ENCODE measurements around the gene SERPING1. TPM values are rescaled to one million over a fixed set of nuclear protein-coding genes. Genes with fewer than 3 reads are reported as not detected.
A peak's percentile ranks its signal among the peaks of the same experiment; 100 is the strongest.

SERPING1 gene
- total RNA-seq, 1 donor from 2014 or later, result 46.0 TPM

- Mint-ChIP-seq H3K27me3 (ENCODE audit: insufficient read depth, low read depth) (peaks cover 14% of the 10 kb centered on the region), H3K4me3 (peak overlapping the region; percentile 97), H3K4me1 (peaks cover 40% of the 10 kb centered on the region), H3K36me3 (peaks cover 15% of the 10 kb centered on the region), H3K9me3 (no peaks in the 10 kb centered on the region), H3K27ac (peak overlapping the region; percentile 99)
- Histone ChIP-seq H3K36me3 (no peaks in the 10 kb centered on the region), H3K79me2 (ENCODE audit: low read depth) (peaks cover 62% of the 10 kb centered on the region), H2AFZ (replicated peaks) (peak overlapping the region; percentile 83), H3K9ac (peak overlapping the region; percentile 100), H3K4me1 (peaks cover 41% of the 10 kb centered on the region), H3K4me2 (peak overlapping the region; percentile 90), H3K4me3 (peak overlapping the region; percentile 98), H3K9me3 (ENCODE audit: low read depth) (no peaks in the 10 kb centered on the region), H3F3A (ENCODE audit: low read depth) (peaks cover 63% of the 10 kb centered on the region), H3K27me3 (no peaks in the 10 kb centered on the region), H3K27ac (peak overlapping the region; percentile 100), H4K20me1 (ENCODE audit: low read depth) (peaks cover 36% of the 10 kb centered on the region)
- TF ChIP-seq EZH2 (IDR thresholded peaks at IDR 0.05), result no peak
- TF ChIP-seq EZH2phosphoT487 (IDR thresholded peaks at IDR 0.05), result no peak
- TF ChIP-seq, protein P1, sequence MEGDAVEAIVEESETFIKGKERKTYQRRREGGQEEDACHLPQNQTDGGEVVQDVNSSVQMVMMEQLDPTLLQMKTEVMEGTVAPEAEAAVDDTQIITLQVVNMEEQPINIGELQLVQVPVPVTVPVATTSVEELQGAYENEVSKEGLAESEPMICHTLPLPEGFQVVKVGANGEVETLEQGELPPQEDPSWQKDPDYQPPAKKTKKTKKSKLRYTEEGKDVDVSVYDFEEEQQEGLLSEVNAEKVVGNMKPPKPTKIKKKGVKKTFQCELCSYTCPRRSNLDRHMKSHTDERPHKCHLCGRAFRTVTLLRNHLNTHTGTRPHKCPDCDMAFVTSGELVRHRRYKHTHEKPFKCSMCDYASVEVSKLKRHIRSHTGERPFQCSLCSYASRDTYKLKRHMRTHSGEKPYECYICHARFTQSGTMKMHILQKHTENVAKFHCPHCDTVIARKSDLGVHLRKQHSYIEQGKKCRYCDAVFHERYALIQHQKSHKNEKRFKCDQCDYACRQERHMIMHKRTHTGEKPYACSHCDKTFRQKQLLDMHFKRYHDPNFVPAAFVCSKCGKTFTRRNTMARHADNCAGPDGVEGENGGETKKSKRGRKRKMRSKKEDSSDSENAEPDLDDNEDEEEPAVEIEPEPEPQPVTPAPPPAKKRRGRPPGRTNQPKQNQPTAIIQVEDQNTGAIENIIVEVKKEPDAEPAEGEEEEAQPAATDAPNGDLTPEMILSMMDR (IDR thresholded peaks at IDR 0.05), result no peak
- peak; percentile 97 for DNase-seq (ENCODE audit: low spot score)
Observed at GRCh38 chr11:57638005-57638781, 40.7 kb downstream of the SERPING1 start.

- H3K27ac Mint-ChIP-seq, result peak overlapping the region; percentile 99
- H4K20me1 ChIP-seq (ENCODE audit: low read depth), result peaks cover 43% of the 10 kb centered on the region
- H3K27me3 Mint-ChIP-seq (ENCODE audit: insufficient read depth, low read depth), result peaks cover 12% of the 10 kb centered on the region
- peaks cover 47% of the 10 kb centered on the region for H3K4me1 Mint-ChIP-seq
- peaks cover 47% of the 10 kb centered on the region for H3K4me1 ChIP-seq
- H3K4me3 Mint-ChIP-seq, result peak overlapping the region; percentile 97
- peak overlapping the region; percentile 100 for H3K9ac ChIP-seq
- H3K4me3 ChIP-seq, result peak overlapping the region; percentile 98
- H3K36me3 Mint-ChIP-seq, result peaks cover 22% of the 10 kb centered on the region
- H3K27me3 ChIP-seq, result no peaks in the 10 kb centered on the region
- H3K9me3 ChIP-seq (ENCODE audit: low read depth), result no peaks in the 10 kb centered on the region
- TF ChIP-seq EZH2 (IDR thresholded peaks at IDR 0.05) (no peak), EZH2phosphoT487 (IDR thresholded peaks at IDR 0.05) (no peak)
- TF ChIP-seq, protein P1 (IDR thresholded peaks at IDR 0.05), result no peak
- no peaks in the 10 kb centered on the region for H3K9me3 Mint-ChIP-seq
- H3K27ac ChIP-seq, result peak overlapping the region; percentile 100
- H2AFZ ChIP-seq (replicated peaks), result no peak overlapping the region
- H3K4me2 ChIP-seq, result peak overlapping the region; percentile 90
- no peaks in the 10 kb centered on the region for H3K36me3 ChIP-seq
- H3K79me2 ChIP-seq (ENCODE audit: low read depth), result peaks cover 69% of the 10 kb centered on the region
- peaks cover 69% of the 10 kb centered on the region for H3F3A ChIP-seq (ENCODE audit: low read depth)
- DNase-seq (ENCODE audit: low spot score), result peak; percentile 59
Observed at GRCh38 chr11:57638811-57639320, 41.4 kb downstream of the SERPING1 start.

- Mint-ChIP-seq H3K4me1 (peaks cover 50% of the 10 kb centered on the region), H3K36me3 (peaks cover 22% of the 10 kb centered on the region), H3K27ac (peak overlapping the region; percentile 99), H3K4me3 (peak overlapping the region; percentile 97), H3K27me3 (ENCODE audit: insufficient read depth, low read depth) (peaks cover 10% of the 10 kb centered on the region), H3K9me3 (no peaks in the 10 kb centered on the region)
- peak; percentile 98 for DNase-seq (ENCODE audit: low spot score)
- Histone ChIP-seq H3K4me1 (peaks cover 51% of the 10 kb centered on the region), H4K20me1 (ENCODE audit: low read depth) (peaks cover 50% of the 10 kb centered on the region), H3K79me2 (ENCODE audit: low read depth) (peaks cover 75% of the 10 kb centered on the region), H2AFZ (replicated peaks) (no peak overlapping the region), H3F3A (ENCODE audit: low read depth) (peaks cover 76% of the 10 kb centered on the region), H3K9ac (peak overlapping the region; percentile 100), H3K9me3 (ENCODE audit: low read depth) (no peaks in the 10 kb centered on the region), H3K4me2 (peak overlapping the region; percentile 90), H3K27me3 (no peaks in the 10 kb centered on the region), H3K36me3 (no peaks in the 10 kb centered on the region), H3K4me3 (peak overlapping the region; percentile 98), H3K27ac (peak overlapping the region; percentile 100)
- no peak for TF ChIP-seq EZH2 (IDR thresholded peaks at IDR 0.05)
- TF ChIP-seq EZH2phosphoT487 (IDR thresholded peaks at IDR 0.05), result no peak
- TF ChIP-seq, protein P1 (IDR thresholded peaks at IDR 0.05), result peak; percentile 32
Observed at GRCh38 chr11:57639321-57640067, 42.0 kb downstream of the SERPING1 start.
